ENCODE results near the gene TLE3.

DNA sequence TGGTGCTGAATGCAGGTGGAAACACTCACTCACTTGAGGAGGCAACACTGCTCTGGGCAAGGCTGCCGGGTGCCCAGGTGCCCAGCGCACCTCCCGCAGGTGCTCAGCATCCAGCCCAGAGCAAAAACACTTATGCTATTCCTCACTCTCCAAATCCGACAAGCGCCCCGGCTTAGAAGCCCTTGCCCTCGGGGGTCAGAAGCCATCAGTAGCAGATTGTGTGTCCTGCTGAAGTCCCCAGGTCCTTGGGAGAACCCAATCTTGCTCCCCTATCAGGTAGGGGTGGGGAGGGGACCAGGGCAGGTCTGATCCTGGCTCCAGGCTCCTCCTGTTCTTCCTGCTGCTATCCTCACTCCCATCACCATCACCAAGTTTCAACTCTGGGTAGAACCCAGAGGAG lies 46.7 kb downstream of the TLE3 start:
- no peak for TF ChIP-seq ARNTL (CRISPR knock-in tag; IDR thresholded peaks at IDR 0.05; ENCODE audit: borderline replicate concordance, low read depth)
- TF ChIP-seq TCF4 (CRISPR knock-in tag; IDR thresholded peaks at IDR 0.05; ENCODE audit: borderline replicate concordance) = no peak
- TF ChIP-seq SNAI2 (CRISPR knock-in tag; IDR thresholded peaks at IDR 0.05) = no peak
- TF ChIP-seq ESRRG (CRISPR knock-in tag; IDR thresholded peaks at IDR 0.05) = no peak
- TF ChIP-seq, protein P1, sequence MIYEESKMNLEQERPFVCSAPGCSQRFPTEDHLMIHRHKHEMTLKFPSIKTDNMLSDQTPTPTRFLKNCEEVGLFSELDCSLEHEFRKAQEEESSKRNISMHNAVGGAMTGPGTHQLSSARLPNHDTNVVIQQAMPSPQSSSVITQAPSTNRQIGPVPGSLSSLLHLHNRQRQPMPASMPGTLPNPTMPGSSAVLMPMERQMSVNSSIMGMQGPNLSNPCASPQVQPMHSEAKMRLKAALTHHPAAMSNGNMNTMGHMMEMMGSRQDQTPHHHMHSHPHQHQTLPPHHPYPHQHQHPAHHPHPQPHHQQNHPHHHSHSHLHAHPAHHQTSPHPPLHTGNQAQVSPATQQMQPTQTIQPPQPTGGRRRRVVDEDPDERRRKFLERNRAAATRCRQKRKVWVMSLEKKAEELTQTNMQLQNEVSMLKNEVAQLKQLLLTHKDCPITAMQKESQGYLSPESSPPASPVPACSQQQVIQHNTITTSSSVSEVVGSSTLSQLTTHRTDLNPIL (CRISPR knock-in tag; IDR thresholded peaks at IDR 0.05; ENCODE audit: low read depth) = no peak
- TF ChIP-seq ZNF565 (CRISPR knock-in tag; conservative IDR thresholded peaks at IDR 0.05; ENCODE audit: low read depth) = no peak

All from SK-N-SH treated with all-trans-retinoic acid at 6 μM for 48 hours (cell line).